PC-3 (cell line): Measurements from ENCODE around the gene CAVIN1.

ENCODE experiments used
- CTCF ChIP-seq: fragments of 300-600 bp; sonication (generic); conservative IDR thresholded peaks from 2 replicates; pipeline ENCODE4 v1.5.1; 2017; ENCODE audit warnings: antibody characterized with exemption, low read depth, mild to moderate bottlenecking, low read length
- EZH2 ChIP-seq: fragments of 300-600 bp; sonication (generic); IDR thresholded peaks from one replicate; pipeline ENCODE4 v1.6.1; 2017; ENCODE audit warnings: antibody characterized with exemption, mild to moderate bottlenecking, low read length; ENCODE audit not compliant: unreplicated experiment
- EZH2phosphoT487 ChIP-seq: fragments of 300-600 bp; sonication (generic); IDR thresholded peaks from 2 replicates; pipeline ENCODE4 v1.6.1; 2018; ENCODE audit warnings: mild to moderate bottlenecking, antibody characterized with exemption, low read length, borderline replicate concordance

DNA sequence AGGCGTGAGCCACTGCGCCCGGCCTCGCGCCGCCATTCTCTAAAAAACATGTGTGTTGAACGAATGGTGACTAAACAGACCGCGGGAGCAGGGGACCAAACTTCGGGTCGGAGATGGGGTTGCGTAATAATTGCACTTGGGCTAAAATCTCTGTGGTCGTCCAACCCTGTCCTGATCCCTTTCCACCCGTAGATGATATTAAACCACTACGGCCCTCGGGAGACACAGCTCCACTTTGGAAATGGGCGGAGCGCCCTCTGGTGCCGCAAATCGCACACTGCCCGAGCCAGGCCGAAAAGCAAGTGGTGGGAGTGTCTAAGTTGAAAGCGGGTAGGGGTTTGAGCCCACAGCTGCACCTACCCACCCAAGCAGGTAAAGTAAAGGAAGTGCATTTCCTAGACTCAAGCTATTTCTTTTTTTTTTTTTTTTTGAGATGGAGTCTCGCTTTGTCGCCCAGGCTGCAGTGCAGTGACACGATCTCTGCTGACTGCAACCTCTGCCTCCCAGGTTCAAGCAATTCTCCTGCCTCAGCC, 17.0 kb downstream of the CAVIN1 start:
- no peak for TF ChIP-seq CTCF
- TF ChIP-seq EZH2: no peak
- TF ChIP-seq EZH2phosphoT487: no peak
